Activated CD4-positive, alpha-beta T cell treated with anti-CD3 and anti-CD28 coated beads, Interleukin-2, Interleukin-6, amounts not matched to agents 100 ng/mL and 50 ng/mL, durations not matched to agents 16 hours and 8 hours (primary cell): ENCODE data around the gene SWSAP1.
A peak's percentile ranks its signal among the peaks of the same experiment; 100 is the strongest.
"Not testable (repeated sequence)": the region's sequence is repeated elsewhere in the genome, so short reads cannot be mapped to it uniquely, and the experiment has no call there.

Experiments
- DNase-seq: peaks from one replicate; pipeline ENCODE4 v3.0.0-alpha.2; 2020

SWSAP1 gene, protein sequence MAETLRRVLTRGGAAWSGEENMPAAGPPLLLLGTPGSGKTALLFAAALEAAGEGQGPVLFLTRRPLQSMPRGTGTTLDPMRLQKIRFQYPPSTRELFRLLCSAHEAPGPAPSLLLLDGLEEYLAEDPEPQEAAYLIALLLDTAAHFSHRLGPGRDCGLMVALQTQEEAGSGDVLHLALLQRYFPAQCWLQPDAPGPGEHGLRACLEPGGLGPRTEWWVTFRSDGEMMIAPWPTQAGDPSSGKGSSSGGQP

GRCh38 chr19:11374433-11375142 lies at the start of gene SWSAP1:
Gene SWSAP1 (plus strand): TSS chr19:11374666. CDS start chr19:11374681, 15 bp downstream.
- DNase-seq, result peak; percentile 99

DNA sequence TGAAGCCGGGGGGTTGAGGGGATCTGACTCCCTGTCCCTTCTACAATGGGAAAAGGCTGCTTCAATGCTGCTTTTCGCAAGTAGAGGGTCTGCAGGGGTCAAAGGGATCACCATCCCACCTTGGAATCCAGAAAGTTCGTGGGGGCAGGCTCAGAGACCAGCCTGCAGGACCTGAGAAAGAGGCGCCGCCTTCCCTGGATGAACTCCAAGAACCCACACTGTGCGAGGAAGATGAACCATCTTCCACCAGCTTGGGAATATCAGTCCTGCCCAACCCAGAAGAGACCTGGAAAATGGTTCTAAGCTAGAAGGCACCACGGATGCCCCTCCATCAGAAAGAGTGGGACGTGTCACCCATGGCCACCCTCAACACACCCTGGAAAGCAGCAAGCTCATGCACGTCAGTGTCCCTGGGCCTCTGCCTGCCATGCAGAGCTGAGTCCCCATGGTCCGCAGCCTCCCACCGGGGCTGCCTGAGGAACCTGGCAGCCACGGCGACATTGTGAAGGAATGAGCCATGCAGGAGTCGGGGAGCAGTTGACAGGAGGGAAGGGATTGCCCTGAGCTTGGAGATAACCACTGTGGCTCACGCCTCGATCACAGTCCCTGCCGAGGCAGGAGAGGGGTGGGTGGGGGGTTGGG lies 49.6 kb upstream of the SWSAP1 start:
- DNase-seq, result no peak

DNA sequence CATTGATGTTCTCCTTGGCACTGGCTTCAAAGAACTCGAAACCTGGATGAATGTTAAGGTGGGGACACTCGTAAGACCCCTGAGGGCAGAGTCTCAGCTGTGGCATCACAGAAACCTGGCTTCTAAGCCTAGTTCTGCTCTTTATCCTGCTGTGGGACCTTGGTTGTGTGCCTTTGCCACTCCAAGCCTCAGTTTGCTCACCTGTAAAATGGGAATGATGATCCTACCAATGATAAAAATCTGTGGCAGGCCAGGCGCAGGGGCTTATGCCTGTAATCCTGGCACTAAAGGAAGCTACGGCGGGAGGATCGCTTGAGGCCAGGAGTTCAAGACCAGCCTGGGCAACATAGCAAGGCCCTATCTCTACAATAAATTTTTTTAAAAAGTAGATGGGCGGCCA lies 48.9 kb upstream of the SWSAP1 start:
- no peak for DNase-seq

GRCh38 chr19:11330127-11330526 lies 44.3 kb upstream of the SWSAP1 start:
- no peak for DNase-seq

DNA sequence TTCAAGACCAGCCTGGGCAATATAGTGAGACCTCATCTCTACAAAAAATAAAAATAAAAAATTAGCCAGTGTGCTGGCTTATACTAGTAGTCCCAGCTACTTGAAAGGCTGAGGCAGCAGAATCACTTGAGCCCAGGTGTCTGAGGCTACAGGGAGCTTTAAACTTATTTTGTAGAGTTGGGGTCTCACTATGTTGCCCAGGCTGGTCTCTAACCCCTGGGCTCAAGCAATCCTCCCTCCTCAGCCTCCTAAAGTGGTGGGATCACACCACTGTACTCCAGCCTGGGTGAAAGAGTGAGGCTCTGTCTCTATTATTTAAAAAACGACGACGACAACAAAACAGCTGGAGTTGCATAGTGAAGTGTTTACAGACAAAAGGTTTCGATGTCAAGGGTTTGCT lies 43.0 kb upstream of the SWSAP1 start:
- DNase-seq, result no peak

GRCh38 chr19:11332822-11333221 lies 41.6 kb upstream of the SWSAP1 start:
- DNase-seq, result no peak

- not testable (repeated sequence) for DNase-seq
These were observed 40.6 kb upstream of the SWSAP1 start for GRCh38 chr19:11333838-11334237.

DNA sequence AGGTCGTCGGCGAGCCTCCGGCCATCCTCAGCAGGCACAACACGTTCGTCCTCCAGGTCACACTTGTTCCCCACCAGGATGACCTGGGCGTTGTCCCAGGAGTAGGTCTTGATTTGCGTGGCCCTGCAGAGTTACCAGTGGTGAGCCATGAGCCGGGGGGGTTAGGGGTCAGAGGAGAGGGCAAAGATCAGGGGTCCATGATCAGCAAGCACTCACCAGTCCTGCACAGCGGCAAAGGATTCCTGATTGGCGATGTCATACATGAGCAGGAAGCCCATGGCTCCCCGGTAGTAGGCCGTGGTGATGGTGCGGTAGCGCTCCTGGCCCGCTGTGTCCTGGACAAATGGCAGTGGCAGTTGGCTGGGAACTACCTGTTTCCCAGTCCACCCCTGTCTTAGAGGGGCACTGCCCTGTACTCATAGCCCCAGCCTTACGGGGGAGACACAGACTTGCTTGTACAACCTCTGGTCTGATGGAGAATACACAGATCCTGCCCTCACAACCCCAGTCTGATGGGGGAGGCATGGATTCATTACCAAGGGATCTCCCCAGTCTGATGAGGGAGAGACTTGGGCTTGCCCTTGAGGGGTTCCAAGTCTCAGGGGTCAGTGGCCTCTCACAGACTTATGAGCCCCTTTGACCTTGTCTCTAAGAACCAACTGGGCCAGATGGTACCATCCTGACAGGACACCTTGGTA lies 38.9 kb upstream of the SWSAP1 start:
- DNase-seq, result no peak

- peak; percentile 32 for DNase-seq
These were observed 37.4 kb upstream of the SWSAP1 start for GRCh38 chr19:11337080-11337479.

GRCh38 chr19:11338121-11338520 lies 36.3 kb upstream of the SWSAP1 start:
- no peak for DNase-seq

- DNase-seq, result no peak
These were observed 35.8 kb upstream of the SWSAP1 start for GRCh38 chr19:11338569-11339253.

- DNase-seq, result peak; percentile 89
These were observed 35.0 kb upstream of the SWSAP1 start, which contains the start of gene RAB3D for GRCh38 chr19:11339254-11340098. Gene RAB3D (minus strand): TSS chr19:11339657. CDS start chr19:11337399, 2,258 bp downstream.

- not testable (repeated sequence) for DNase-seq
These were observed 34.4 kb upstream of the SWSAP1 start for GRCh38 chr19:11340099-11340467.

DNA sequence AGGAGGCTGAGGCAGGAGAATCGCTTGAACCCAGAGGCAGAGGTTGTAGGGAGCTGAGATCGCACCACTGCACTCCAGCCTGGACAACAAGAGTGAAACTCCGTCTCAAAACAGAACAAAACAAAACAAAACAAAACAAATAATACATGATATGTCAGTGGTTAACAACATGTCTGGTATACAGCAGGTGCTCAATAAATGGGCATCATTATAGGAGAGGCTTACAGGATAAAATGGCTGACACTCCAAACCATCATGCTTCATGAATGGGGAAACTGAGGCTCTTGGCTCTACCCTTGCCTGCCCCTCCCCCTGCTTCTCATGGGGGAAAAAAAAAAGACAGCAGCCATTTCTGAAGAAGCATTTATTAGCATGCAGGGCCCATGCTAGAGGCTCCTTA lies 32.0 kb upstream of the SWSAP1 start:
- DNase-seq, result no peak

GRCh38 chr19:11345122-11345803 lies 29.2 kb upstream of the SWSAP1 start:
- DNase-seq, result no peak

GRCh38 chr19:11346104-11346940 lies 28.1 kb upstream of the SWSAP1 start, which contains the start of the genes CCDC159 and TMEM205:
Gene CCDC159 (plus strand): TSS chr19:11346519. CDS start chr19:11346607, 88 bp downstream.
Gene TMEM205 (minus strand): TSS chr19:11346268. CDS start chr19:11345619, 649 bp downstream.
- DNase-seq, result peak; percentile 99

DNA sequence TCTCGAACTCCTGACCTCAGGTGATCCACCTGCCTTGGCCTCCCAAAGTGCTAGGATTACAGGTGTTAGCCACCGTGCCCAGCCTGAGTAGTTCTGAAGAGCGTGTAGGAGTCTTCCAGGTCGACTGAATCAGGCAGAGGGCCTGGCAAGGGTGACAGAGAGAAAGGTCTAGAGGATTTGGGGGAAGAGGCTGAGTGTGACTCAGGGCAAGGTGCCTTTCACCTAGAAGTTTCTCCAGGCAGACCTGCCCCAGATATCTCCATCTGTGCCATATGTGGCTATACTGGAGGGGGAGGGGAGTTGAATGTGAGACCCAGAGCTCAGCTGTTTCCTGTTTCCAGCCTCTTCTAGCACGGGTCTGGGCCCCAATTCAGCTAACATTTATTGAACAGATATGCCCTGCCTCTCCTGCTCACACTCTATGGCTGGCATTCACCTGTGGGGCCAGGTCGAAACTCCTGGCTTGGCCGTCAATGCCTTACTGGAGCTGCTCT lies 26.9 kb upstream of the SWSAP1 start:
- no peak for DNase-seq

DNA sequence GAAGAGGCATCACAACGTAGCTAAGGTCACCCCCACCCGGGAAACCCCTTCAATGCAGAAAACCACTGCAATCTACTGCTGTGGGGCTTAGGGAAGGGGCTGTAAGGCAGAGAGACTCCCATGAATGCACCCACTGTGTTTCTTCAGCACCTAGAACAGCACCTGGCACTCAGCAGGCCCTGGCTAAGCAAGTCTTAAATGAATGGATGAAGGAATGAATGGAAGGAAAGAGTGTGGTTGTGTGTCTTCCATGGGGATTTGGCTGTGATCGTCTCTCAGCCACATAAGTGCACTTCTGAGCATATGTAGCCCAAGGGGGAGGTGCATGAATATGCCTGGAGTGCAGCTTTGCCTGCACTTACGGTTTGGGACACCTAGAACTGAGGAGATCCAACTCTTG lies 25.3 kb upstream of the SWSAP1 start:
- DNase-seq, result no peak

- DNase-seq, result not testable (repeated sequence)
These were observed 20.4 kb upstream of the SWSAP1 start for GRCh38 chr19:11354102-11354501.
